Activated CD8-positive, alpha-beta memory T cell treated with anti-CD3 and anti-CD28 coated beads, Interleukin-2, amount 50 U/mL, for 1 hour (primary cell): Measurements from ENCODE around the gene S100PBP.

ENCODE experiments used
- DNase-seq: peaks from one replicate; pipeline ENCODE4 v3.0.0-alpha.2; 2020; ENCODE audit errors: extremely low read depth

Gene S100PBP

GRCh38 chr1:32887623-32888022 lies 70.2 kb downstream of the S100PBP start:
- no peak for DNase-seq

- DNase-seq: no peak
These were observed 70.7 kb downstream of the S100PBP start for GRCh38 chr1:32888134-32888533.

- no peak for DNase-seq
These were observed 71.4 kb downstream of the S100PBP start for GRCh38 chr1:32888677-32889420.

GRCh38 chr1:32889731-32890278 lies 72.4 kb downstream of the S100PBP start:
- no peak for DNase-seq

- no peak for DNase-seq
These were observed 73.2 kb downstream of the S100PBP start for GRCh38 chr1:32890516-32891240.

- no peak for DNase-seq
These were observed 73.8 kb downstream of the S100PBP start for GRCh38 chr1:32891241-32891570.

GRCh38 chr1:32891630-32892029 lies 74.2 kb downstream of the S100PBP start:
- no peak for DNase-seq

- no peak for DNase-seq
These were observed 75.1 kb downstream of the S100PBP start for GRCh38 chr1:32892368-32893197.

GRCh38 chr1:32893198-32894018 lies 76.0 kb downstream of the S100PBP start:
- DNase-seq: no peak

GRCh38 chr1:32894019-32894600 lies 76.7 kb downstream of the S100PBP start:
- no peak for DNase-seq

- no peak for DNase-seq
These were observed 77.2 kb downstream of the S100PBP start for GRCh38 chr1:32894681-32895080.

- DNase-seq: no peak
These were observed 78.1 kb downstream of the S100PBP start for GRCh38 chr1:32895325-32896215.

- no peak for DNase-seq
These were observed 79.0 kb downstream of the S100PBP start for GRCh38 chr1:32896451-32896850.

GRCh38 chr1:32897082-32898049 lies 79.9 kb downstream of the S100PBP start:
- DNase-seq: no peak

- DNase-seq: no peak
These were observed 80.6 kb downstream of the S100PBP start for GRCh38 chr1:32898056-32898455.

GRCh38 chr1:32898958-32899357 lies 81.5 kb downstream of the S100PBP start:
- no peak for DNase-seq

- no peak for DNase-seq
These were observed 82.3 kb downstream of the S100PBP start for GRCh38 chr1:32899586-32900296.

- no peak for DNase-seq
These were observed 83.0 kb downstream of the S100PBP start for GRCh38 chr1:32900371-32900955.
